IPS DF 19.7 (cell line): ENCODE measurements around the gene TRPV4.
"Not testable (repeated sequence)": the region's sequence is repeated elsewhere in the genome, so short reads cannot be mapped to it uniquely, and the experiment has no call there.

ENCODE experiments used
- DNase-seq: peaks from one replicate; pipeline ENCODE4 v3.0.0-alpha.2; 2013; ENCODE audit warnings: low read depth, low spot score

The TRPV4 gene

DNA sequence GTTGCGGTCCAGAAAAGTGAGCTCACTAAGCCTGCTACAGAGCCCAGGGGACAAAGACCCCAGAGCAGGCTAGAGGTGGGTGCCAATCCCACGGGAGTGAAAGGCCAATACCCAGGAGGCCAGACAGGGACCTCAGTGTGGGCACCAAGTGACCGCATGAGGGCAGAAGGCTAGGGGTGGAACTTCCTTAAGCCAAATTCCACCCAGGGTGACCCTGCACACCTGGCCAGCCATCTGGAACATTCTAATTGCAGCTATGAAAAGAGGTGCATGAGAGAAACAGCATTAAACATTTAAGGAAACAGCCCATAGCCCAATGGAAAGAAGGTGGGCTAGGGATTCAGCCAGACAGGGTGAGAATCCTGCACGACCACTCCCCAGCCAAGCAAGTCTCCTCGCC lies 27.8 kb upstream of the TRPV4 start:
- DNase-seq, result no peak

DNA sequence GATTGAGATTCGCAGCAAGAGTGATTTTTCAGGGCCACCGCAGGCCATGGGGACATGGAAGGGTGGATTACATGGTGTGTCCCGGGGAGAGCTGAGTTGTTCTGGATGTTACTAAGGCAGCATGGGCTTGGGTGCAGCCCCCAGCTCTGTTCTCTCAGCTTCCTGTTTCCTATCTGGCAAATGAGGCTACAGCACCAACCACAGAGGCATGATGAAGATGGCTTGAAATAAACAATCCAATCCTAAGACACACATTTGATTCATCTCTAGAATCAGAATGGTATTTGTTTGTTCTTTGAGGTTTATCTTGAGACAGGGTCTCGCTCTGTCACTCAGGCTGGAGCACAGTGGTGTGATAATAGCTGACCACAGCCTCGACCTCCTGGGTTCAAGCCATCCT lies 25.6 kb upstream of the TRPV4 start:
- DNase-seq, result no peak

DNA sequence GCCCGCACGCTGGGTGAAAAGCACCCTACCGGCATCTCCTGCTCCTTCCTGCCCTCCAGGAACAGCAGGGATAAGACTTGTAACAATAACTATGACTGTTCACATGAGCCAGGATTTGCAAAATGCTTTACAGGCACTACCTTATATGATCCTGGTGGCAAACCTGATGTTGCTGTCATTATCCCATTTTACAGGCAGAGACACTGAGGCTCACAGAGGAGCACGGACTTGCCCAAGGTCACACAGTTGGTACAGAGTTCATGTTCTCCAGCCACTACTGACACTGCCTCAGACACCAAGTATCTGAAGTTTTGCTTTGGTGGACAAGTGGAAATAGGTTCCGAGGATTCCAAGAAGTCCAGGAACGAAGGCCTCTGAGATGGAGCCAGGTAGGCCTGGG lies 24.5 kb upstream of the TRPV4 start:
- no peak for DNase-seq

DNA sequence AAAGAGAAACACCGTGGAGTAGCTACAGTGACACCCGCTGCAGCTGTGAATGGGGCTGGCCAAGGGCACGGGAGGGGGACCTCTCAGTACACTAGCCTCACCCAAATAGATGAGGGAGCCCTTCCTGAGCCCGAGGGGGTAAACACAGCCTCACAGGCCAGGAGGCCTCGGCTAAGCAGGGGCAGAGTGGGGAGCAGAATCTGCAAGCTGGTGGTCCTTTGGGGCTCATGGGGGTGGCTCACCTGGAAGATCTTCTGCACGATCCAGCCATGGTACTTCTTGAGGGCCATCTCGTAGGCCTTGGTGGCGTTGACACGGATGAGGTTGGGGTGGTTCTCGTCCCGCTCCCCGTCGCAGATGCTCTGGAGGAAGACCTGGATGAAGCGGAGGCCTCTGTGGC lies 22.2 kb upstream of the TRPV4 start:
- no peak for DNase-seq

DNA sequence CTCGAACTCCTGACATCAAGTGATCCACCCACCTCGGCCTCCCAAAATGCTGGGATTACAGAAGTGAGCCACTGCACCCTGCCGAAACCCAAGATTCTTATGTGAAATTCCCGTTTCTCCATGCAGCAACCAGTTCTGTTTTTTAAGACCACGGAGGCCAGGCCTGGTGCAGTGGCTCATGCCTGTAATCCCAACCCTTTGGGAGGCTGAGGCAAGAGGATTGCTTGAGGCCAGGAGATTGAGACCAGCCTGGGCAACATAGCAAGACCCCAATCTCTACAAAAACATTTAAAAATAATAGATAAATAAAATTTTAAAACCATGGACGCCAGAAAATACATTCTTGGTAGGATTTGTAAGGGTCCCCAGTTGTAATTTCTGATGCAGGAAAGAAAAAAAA lies 17.3 kb upstream of the TRPV4 start:
- DNase-seq, result not testable (repeated sequence)

DNA sequence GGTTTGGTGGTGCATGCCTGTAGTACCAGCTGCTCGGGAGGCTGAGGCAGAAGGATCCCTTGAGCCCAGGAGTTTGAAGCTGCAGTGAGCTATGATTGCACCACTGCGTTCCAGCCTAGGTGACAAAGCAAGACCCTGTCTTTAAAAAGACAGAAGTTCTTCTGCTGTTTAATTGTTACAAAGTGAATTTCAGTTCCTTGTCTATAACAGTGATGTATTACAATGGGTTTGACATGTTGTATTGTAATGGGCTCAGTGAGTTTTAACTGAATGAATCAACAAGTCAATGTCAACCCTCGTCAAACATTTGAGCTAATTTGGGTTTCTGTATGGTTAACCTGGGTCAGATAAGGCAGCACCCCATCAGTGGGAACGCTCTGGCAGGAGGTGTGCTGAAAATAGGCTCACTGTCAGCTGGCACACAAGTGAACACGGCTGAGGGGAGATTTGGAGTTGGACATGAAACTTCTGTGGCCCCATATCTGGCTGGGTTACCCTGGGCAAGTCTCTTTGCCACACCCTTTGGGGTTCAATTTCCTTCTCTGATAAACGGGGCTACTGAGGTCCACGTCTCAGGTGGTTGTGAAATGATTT lies 14.0 kb upstream of the TRPV4 start:
- no peak for DNase-seq

DNA sequence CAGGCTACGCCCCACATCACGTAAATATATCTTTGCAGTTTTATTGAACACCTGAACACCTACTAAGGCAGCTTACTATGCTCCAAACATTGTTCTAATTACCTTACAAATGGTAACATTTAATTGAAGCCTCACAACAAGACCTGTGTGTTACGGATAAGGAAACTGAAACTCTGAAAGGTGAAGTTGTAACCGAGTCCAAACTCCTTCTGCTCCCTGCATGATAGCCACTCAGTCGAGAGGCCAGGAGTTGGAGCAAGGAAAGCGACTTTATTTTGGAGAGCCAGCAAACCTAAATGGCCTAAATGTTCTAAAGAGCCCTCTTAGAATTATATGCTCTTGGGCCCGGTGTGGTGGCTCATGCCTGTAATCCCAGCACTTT lies 12.6 kb upstream of the TRPV4 start:
- no peak for DNase-seq

DNA sequence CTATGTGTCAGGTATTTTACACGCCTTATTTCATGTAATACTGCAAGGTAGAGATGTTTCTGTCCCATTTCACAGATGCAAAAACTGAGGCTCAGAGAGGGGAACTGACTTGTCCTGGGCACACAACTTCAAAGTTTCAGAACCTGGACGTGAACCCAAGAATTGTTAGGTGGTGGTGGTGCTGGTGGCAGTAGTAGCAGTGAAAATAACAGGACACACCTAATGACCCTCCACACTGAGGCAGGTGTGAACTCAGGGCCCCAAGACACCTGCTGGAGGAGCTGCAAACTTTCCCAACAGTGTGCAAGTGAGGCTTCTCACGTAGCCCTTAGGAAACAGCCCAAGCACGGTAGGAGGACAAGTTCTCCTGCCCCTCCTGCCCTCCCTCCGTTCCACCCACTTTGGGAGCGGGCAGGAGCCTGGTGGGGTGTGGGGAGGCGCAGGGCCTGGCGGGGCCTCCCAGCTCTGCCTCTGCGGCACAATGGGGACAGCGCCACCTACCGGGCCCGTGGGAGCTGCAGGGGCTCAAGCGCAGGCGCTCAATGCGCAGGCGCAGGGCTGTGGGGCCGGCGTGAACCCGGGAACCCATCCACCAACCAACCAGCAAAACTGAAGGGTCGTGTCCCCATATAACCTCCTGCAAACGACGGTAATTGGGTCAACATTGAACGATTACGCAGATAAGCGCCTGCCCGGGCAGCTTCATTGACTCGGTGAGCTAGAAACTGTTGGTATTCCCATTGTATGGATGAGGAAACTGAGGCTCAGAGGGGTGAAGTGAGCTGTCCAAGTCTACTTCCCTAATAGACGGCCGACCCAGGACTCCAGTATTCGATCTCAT lies 12.0 kb upstream of the TRPV4 start:
- DNase-seq, result peak; percentile 70

DNA sequence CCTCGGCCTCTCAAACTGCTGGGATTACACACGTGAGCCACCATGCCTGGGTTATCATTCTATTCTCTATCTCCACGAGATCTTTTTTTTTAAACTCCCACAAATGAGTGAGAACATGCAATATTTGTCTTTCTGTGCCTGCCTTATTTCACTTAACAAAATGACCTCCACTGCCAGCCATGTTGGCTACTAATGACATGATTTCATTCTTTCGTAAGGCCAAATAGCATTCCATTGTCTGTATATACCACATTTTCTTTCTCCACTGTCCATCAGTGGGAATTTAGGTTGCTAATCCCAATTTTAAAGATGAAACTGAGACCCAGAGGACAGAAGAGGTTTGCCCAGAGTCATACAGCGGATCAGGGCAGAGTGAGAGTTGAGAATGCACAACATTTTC lies 10.9 kb upstream of the TRPV4 start:
- no peak for DNase-seq

DNA sequence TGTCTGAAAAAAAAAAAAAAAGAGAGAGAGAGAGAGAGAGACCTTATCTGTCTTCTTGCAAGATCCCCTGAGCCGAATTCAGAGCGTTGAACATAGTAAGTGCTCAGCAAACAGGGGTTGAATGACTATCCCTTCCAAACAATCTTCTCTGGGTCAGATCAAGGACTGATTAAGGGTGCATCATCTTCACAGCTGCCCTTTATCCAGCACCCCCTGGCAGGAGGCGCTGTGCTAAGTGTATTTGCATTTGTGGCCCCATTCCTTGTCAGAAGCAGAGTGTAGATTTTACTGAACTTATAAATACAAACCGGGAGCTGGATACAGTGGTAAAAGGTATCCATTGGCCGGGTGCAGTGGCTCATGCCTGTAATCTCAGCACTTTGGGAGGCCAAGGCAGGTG lies 8.8 kb upstream of the TRPV4 start:
- DNase-seq, result no peak

DNA sequence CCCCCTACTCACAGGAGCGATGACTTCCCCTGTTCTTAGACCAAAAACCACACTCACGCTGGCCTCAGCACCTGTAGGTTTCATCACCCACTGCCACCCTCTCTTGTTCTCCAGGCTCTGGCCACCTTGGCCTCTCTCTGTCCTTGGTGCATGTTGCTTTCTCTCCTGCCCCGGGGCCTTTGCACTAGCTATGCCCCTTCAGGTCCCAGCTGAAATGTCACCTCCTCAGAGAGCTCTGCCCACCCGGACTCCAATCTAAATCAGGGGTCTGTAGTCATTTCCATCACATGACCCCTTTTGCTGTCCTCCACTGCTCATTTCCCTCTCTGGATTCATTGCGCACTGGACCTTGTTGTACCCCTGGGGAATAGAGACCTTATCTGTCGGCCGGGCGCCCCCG lies 8.2 kb upstream of the TRPV4 start:
- DNase-seq, result no peak

DNA sequence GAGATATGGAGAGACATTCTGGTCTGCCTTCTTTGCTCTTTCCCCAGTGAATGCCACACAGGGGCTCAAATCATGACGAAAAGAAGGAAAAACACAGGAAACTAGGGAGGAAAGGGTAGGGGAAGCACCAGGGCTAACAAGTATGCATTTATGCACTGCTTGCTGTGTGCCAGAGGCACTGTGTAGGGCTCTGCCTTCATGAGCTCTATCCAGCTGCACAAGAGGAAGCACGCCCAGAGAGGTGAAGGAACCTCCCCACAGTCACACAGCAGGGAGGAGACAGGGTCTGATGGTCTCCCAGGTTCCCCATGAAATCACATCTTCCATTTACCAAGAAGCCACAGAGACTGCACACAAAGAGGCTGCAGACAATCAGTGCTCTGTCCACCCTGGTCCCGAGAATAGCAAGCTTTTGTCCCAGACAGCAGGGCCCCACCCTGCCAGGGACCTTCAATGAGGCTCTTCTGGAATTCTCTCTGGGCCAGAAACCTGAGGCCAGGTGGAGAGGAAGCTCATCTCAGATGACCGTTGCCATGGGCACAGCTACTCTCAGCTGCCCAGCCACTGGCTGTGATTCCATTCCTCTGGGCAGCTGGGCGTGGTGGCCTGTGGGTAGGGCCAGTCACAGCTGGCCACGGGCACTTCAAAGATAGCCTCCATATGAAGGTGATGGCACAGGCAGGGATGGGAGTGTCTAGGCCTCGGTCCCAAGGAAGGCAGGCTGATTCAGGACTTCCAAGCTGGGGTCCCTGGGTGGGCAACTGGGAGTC lies 7.3 kb upstream of the TRPV4 start:
- no peak for DNase-seq

DNA sequence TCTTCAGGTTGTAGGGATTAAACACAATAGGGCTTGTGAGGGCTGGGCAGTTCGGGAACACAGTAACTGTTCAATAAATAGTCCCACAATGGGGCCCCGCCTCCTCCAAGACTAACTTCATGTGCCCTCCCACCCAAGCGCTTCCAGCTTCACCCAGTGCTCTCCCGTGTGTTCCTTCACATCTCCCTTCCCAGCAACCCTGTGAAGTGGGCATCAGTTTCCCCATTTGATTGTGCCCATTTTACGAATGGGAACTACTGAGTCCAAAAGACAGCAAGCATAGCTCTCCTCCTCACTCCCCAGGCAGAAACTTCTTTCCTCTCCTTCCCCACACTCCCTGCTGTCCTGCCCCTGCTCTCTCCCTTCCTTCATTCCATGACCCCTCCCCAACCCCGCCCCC lies 6.2 kb upstream of the TRPV4 start:
- DNase-seq, result no peak

DNA sequence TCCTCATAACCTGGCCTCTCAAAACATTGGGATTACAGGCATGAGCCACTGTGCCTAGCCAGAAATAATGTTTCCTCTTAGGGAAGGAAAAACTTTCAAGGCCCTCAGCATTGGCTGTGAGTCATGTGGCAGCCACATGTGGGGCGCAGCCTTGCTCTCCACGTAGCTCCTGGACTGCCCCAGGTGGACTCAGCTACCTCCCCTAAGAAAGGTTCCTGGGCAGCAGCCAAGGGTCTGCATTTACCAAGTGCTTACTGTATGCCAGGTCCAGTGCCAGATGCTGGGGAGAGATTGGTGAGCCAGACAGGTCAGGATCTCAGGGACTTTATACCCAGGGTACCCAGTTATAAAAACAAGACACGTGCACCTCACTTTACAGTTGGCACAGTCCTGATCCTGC lies 3.7 kb upstream of the TRPV4 start:
- no peak for DNase-seq

DNA sequence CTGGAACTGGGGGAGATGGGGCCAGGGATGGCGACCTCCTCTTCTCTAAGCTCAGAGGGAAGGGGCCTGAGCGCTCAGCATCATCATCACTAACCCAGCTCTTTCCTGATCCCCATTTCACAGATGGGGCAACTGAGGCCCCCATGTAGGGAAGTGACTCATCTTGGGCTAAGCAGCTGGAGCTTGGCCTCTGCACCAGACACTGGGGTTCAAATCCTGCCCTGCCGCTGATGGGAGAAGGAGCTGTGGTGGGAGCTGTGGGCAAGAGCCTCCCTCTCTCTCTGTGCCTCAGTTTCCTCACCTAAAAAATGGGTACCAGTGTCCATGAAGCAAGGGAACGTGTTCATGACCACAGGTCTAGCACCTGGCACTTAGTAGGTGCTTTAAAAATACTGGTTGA lies 2.6 kb upstream of the TRPV4 start:
- no peak for DNase-seq

DNA sequence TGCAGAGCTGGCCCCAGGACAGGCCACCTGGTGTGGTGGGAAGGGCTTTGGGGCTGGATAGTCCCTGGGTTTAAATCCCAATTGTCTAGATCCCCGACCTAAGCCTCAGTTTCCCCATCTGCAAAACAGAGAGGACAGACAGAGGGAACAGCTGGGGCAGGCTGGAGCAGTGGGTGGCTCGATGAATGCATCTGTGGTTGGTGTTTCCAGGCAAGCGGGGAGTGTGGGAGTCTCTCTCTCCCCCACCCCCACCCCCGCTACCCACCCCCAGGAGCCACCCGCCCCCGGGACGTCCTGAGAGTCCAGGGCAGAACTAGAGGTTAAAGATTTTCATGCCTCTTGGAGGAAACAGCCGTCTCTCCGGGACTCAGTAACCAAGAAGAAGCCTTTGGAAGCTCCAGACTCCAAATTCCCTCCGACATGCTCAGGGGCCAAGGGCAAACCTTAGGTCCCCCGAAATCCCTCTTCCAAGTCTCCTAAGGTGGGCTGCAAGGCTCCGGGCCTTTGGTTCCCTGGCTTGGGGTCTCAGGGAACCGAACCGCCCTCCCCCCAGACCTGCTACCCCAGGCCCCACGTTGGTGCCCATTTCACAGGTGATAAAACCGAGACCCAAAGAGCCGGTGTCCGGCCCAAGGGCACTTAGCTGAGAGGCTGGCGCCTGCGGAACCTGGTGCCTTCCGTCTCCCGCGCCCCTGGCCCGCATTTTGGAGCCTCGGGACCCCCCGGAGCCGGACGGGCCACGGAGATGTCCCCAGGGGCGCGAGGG lies 474 bp downstream of the TRPV4 start:
- DNase-seq, result no peak

DNA sequence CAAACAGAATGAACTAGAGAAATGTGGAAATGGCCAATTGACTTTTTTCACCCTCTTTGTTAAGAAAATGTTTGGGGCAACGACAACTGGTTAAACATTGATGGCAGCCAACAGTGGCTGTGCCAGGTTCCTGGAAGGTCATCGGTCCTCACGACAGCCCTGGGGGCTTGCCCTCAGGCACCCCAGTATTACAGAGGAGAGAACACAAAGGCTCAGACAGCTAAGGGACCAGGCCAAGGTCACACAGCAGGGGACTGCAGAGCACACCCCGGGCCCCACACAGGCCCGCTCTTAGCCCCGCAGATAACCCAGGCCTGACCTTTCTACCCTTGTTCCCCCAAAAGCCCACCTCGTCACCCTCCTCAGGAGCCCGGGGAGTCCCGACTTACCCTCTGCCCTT lies 1.3 kb downstream of the TRPV4 start:
- DNase-seq, result no peak

DNA sequence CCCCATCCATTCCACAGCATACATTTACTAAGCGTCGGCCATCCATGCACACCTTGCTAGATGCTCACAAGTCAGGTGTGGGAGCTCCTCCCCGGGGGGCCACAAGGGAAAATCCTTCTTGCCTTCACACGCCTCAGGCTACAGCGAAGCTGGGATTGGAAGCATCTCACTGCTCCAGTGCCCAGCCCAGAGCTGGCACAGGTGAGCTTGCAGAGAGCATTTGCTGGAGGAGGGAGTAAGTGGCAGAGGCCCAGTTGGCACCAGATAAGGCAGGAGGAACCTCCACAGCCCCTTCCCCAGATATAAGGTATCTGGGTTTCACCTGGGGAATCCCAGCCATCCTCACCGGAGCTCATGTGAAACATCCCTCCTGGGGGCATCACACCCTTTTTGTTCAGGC lies 1.8 kb downstream of the TRPV4 start:
- DNase-seq, result no peak

DNA sequence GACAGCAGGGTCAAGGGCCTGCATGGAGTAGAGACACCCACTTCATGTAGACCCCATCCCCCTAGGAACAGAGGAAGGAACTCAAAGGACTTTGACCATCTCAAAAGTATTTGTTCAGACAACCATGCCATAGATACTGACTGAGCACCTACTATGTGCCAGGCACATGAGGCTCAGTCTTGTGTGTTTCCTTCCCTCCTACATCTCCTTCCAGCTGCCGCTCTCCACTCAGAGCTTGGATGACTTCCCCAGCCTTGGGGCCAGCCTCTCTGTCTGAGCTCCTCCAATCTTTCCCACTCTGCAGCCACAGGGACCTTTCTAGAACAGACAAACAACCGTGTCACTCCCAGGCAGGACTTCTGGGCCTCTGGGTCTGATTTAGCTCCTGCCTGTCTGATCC lies 2.5 kb downstream of the TRPV4 start:
- DNase-seq, result no peak

DNA sequence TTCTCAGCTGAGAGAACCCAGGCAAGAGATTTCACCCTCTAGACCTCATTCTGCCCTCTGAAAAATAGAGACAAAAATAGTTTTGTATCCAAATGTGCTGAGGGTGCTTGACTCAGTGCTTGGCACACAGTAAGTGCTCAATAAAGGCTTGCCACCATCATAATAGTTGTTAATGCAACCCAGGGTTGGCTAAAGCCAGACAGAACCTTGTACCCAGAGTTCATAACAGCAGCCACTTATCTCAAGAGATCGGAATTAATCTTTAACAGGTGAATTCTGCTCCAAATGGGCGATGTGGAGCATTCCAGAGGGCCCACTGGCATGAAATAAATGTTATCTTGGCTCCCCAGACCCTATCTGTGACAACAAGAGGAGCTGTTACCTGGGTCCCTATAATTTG lies 2.9 kb downstream of the TRPV4 start:
- no peak for DNase-seq

DNA sequence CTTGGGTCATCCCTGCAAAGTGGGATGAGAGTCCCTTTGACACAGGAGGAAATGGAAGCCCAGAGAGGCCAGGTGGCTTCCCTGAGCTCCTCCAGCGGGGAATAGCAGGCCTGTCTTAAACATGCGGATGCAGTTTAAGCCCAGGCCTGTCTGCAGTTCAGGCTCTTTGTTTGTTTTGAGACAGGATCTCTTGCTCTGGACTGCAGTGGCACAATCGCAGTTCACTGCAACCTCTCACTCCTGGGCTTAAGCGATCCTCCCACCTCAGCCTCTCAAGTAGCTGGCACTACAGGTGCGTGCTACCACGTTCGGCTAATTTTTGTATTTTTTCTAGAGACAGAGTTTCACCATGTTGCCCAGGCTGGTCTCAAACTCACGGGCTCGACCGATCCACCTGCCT lies 3.5 kb downstream of the TRPV4 start:
- DNase-seq, result no peak
